GM21367 (cell line): ENCODE measurements around the gene ALDH2.
"Not testable (repeated sequence)": the region's sequence is repeated elsewhere in the genome, so short reads cannot be mapped to it uniquely, and the experiment has no call there.

Source experiments
- ATAC-seq: cut with Tn5 transposase; IDR thresholded peaks from one replicate; pipeline ENCODE4 v1.9.1; 2021; ENCODE audit not compliant: unreplicated experiment

Gene ALDH2

GRCh38 chr12:111758120-111758561, 8.6 kb upstream of the ALDH2 start:
- ATAC-seq = no peak

GRCh38 chr12:111759271-111759670, 7.5 kb upstream of the ALDH2 start:
- no peak for ATAC-seq

GRCh38 chr12:111759991-111760390, 6.7 kb upstream of the ALDH2 start:
- ATAC-seq = no peak

GRCh38 chr12:111761099-111761498, 5.6 kb upstream of the ALDH2 start:
- no peak for ATAC-seq

GRCh38 chr12:111761706-111762105, 5.0 kb upstream of the ALDH2 start:
- no peak for ATAC-seq

- not testable (repeated sequence) for ATAC-seq
Observed at GRCh38 chr12:111763552-111763951, 3.2 kb upstream of the ALDH2 start.

- ATAC-seq = no peak
Observed at GRCh38 chr12:111764120-111764821, 2.5 kb upstream of the ALDH2 start.

- ATAC-seq = no peak
Observed at GRCh38 chr12:111767362-111768158, 827 bp downstream of the ALDH2 start.

GRCh38 chr12:111768159-111768895, 1.6 kb downstream of the ALDH2 start:
- ATAC-seq = no peak

- ATAC-seq = no peak
Observed at GRCh38 chr12:111769599-111769998, 2.9 kb downstream of the ALDH2 start.

GRCh38 chr12:111773801-111774551, 7.2 kb downstream of the ALDH2 start:
- ATAC-seq = peak; percentile 58

- peak; percentile 62 for ATAC-seq
Observed at GRCh38 chr12:111775205-111776193, 8.8 kb downstream of the ALDH2 start.

GRCh38 chr12:111776836-111777344, 10.2 kb downstream of the ALDH2 start:
- ATAC-seq = no peak

- no peak for ATAC-seq
Observed at GRCh38 chr12:111777345-111778045, 10.8 kb downstream of the ALDH2 start.

- no peak for ATAC-seq
Observed at GRCh38 chr12:111780166-111780565, 13.4 kb downstream of the ALDH2 start.

GRCh38 chr12:111780615-111781014, 13.9 kb downstream of the ALDH2 start:
- no peak for ATAC-seq

GRCh38 chr12:111781085-111781658, 14.4 kb downstream of the ALDH2 start:
- no peak for ATAC-seq

GRCh38 chr12:111783046-111783445, 16.3 kb downstream of the ALDH2 start:
- no peak for ATAC-seq

- ATAC-seq = no peak
Observed at GRCh38 chr12:111784953-111785352, 18.2 kb downstream of the ALDH2 start.
